HG03097 (cell line): Measurements from ENCODE around the gene COL6A5.
"Not testable (repeated sequence)": the region's sequence is repeated elsewhere in the genome, so short reads cannot be mapped to it uniquely, and the experiment has no call there.

ENCODE experiments used
- ATAC-seq: cut with Tn5 transposase; IDR thresholded peaks from one replicate; pipeline ENCODE4 v1.9.1; 2021; ENCODE audit not compliant: unreplicated experiment, low FRiP score

Gene COL6A5

GRCh38 chr3:130433306-130433705 lies 87.8 kb downstream of the COL6A5 start:
- no peak for ATAC-seq

- ATAC-seq: no peak
Observed at GRCh38 chr3:130442284-130442683, 96.8 kb downstream of the COL6A5 start.

DNA sequence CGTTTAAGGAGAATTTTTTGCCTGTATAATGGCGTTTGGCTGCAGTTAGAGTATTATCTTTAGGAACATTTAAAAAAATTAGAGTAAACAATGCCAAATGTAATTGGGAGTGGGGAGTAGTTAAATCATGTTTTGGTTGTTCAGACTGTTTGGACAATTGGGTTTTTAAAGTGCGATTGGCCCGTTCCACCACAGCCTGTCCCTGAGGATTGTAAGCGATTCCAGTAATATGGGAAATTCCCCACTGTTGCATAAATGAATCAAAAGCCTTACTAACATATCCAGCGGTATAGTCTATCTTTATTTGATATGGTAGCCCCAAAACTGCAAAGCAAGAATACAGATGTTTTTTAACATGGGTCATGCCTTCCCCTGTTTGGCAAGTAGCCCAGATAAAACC lies 101.4 kb downstream of the COL6A5 start:
- not testable (repeated sequence) for ATAC-seq

DNA sequence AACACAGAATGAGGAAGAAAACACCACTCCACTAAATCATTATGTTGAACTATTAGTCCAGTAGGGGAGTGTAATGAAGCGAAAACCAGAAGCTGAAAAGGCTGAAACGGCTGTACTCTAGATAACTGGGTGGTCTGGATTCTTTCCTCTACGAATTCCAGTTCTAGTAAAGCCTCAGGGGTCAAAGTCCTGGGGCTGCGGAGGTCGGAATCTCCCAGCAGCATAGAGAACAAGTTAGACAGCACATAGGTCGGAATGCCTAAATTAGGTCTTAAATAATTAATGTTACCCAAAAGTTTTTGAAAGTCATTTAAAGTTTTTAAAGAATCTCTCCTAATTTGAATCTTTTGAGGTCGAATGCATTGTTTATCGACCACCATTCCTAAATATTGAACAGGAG lies 102.7 kb downstream of the COL6A5 start:
- not testable (repeated sequence) for ATAC-seq

DNA sequence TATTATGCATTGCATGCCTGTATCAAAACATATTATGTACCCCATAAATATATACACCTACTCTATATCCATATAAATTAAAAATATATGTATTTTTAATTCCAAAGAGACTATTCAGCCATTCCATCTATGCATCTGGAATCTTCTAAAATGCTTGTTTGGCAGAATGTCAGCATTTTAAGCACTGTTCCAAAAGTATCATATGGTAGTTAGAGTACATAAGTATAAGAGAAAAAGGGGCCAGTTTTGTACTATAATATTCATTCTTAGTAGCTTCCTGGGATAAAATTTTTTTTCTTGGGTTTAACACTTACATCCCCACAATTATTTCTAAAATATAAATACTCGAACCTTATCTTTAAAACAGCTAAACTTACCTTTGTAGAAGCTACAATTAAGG lies 111.1 kb downstream of the COL6A5 start:
- no peak for ATAC-seq

GRCh38 chr3:130457671-130458070 lies 112.2 kb downstream of the COL6A5 start:
- ATAC-seq: no peak

- no peak for ATAC-seq
Observed at GRCh38 chr3:130459944-130460343, 114.5 kb downstream of the COL6A5 start.

DNA sequence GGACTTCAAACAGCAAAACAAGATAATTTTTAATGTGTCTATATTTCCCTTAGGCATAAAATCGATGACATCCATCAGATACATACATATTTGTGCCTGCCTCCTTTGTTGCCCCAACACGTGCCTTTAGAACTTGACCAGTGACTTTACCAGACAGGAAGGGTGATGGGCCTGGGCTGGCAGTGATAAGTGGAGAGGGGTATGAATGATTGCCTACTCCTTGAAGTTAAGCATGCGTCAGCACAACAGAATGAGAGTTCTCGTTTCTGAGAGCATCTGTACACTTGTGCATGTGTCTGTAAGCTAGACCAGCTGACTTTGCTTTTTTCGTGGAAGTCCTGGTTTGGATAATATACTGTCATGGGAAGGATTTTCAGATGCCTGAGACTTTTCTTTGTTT lies 116.6 kb downstream of the COL6A5 start:
- ATAC-seq: no peak

DNA sequence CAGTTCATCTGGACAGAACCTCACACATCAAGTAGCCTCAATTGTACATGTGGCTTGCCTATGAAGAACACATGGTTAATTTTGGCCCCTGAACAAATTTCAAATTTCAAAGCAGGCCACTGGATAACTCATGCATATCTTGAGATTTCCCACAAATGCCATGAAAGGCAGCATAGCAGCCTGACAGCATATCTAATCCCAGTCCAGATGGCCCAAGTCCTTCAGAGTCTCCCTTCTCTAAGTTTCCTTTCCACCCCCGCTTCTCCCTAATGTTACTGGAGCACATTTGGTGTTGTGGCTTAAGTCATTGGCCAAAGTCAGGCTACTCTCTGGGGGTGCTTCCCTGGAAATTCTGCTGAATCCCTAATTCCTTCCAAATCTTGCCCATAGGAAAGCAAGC lies 117.7 kb downstream of the COL6A5 start:
- ATAC-seq: no peak

- ATAC-seq: no peak
Observed at GRCh38 chr3:130465521-130465920, 120.0 kb downstream of the COL6A5 start.

GRCh38 chr3:130468311-130468710 lies 122.8 kb downstream of the COL6A5 start:
- no peak for ATAC-seq

DNA sequence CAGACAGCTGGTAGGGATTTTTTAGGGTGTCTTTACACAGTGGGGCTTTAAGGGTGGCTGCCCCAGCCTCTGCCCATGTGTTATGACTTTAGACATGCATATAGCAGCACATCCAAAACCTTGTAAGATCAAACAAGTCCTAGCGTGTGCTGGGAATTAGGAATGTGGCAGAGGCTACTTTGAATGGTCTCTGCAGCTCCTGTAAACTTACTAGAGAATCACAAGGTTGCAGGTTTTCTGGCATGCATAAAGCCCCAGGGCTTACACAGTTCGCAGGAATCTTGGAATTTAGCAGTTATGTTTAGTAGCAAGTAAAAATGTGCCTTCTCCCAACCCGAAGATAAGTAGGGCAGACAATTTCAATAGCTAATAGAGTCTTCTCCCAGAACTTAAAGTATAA lies 124.7 kb downstream of the COL6A5 start:
- no peak for ATAC-seq

DNA sequence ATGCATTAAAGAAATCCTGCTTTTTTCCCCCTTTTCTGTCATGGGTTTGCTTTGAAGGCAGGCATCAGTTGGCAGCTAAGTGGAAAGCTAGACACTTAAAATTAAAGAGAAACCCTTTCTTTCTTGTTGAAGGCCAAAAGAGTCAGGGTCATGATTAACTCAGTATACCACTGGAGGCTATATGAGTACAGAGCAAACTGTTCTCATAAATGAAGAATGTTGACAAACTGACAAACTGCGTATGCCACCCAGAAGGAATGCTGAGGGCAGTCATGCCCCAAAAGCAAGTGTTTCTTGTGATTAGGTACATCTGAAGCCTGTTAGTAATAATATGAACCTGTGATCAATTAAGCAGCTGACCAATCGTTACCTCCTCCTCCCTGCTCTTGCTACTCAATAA lies 127.9 kb downstream of the COL6A5 start:
- no peak for ATAC-seq

DNA sequence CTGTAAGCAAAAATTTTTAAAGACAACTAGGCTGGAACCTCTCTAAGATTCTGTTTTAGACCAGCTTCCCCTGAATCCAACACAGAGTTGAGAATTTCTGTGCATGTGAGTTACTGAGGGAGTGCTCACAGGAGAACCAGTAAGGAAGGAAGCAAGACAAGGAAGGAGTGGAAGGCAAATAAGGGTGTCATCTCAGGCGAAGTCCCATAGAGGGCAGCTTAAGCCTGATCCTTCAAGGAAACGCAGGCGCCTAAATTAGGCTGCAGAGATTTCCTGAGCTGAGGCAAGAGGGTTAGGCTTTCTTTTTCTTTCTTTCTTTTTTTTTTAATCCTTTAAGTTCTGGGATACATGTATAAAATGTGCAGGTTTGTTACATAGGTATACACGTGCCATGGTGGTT lies 135.3 kb downstream of the COL6A5 start:
- no peak for ATAC-seq

DNA sequence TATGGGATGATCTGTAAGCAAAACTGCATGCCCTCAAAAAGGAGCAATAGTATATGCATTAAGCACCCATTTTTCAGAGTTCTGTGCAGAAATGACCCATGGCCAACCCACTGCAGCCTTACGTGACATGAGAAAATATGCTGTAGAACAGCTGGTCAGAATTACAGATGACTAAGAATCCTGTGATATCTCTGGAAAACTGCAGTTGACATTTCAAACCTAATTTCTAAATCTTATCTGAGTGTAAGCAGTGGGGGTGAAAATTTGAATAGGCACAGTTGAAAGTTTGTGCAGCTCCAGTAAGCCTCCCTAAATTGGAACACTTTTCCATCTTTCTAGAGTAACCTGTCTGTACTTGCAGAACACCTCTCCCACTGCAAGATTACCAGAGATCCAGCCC lies 142.8 kb downstream of the COL6A5 start:
- ATAC-seq: no peak

DNA sequence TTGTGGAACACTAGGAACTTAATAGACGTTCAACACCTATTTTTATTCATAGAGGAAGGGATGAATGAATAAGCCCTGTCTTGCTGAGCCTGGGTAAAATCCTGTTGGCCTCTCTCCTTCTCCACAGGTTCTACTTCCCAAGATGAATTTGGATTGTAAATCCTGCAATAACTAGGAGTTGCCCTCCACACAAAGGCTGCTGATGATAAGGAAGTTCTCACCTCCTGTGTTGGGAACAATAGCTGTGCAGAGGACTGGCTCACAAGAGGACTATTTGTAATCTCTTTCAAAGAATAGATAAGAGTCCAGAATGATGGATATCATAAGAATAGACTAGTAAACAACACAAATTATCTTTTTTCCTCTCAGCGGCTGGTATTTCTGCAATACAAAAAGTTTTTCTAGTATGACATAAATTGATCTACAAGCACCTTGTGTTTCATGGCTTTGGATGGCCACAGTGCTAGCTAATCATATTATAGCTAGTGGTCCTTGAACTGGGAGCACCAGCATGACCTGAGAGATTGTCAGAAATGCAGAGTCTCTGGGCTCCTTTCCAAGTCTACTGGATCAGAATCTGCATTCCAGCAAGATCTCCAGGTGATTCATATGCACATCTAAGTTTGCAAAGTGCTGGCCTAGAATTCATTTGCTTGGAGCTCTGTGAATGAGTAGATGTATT lies 143.4 kb downstream of the COL6A5 start:
- ATAC-seq: no peak

- no peak for ATAC-seq
Observed at GRCh38 chr3:130490241-130490640, 144.8 kb downstream of the COL6A5 start.

DNA sequence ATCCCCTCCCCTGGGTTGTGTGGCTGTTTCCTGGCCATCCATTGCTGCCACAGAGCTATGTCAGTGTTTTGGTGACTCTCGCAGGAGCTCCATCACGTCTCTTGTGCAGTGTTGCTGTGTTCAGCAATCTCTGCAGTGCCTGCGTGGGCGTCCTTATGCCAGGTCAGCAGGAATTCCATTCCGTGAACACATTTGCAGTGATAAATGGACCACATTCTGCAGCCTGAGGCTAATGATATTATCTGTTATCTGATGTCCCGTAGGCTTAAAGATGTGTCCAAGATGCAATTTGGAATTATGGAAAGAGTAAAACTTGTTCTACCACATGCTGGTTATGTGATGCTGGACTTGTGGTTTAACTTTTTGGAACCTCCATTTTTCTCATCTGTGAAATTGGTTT lies 146.0 kb downstream of the COL6A5 start:
- no peak for ATAC-seq

DNA sequence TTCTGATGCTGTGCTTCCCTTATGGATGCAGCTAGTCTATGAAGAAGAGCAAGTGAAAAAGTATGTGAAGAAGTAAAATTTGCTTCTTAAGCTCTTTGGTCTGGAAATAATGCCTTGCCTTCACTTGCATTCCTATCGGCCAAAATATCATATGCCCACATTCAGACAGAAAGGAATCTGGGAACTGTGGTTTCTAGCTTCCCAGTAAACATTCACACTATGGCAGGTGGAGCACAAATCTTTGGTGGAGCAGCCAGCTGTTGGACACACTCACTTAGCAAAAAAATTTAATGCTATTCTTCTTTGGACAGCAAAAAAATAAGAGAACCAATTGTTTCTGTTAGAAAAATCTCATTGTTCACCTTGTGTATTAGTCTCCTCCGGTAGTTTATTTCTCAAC lies 159.2 kb downstream of the COL6A5 start:
- no peak for ATAC-seq

GRCh38 chr3:130506031-130506430 lies 160.6 kb downstream of the COL6A5 start:
- ATAC-seq: no peak

DNA sequence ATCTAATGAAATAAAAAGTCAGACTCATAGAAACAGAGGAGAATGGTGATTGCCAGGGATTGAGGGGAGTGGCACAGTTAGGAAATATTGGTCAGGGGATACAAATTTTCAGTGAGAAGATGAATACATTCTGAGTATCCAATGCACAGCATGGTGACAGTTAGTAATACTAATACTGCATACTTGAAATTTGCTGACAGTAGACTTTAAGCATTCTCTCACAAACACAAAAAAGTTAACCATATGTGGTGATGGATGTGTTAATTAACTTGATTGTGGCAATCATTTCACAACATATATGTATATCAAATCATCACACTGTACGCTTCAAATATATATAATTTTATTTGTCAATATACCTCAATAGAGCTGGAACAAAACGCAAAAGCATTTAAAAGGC lies 162.3 kb downstream of the COL6A5 start:
- no peak for ATAC-seq

- ATAC-seq: no peak
Observed at GRCh38 chr3:130509008-130509407, 163.5 kb downstream of the COL6A5 start.

- ATAC-seq: no peak
Observed at GRCh38 chr3:130514681-130515080, 169.2 kb downstream of the COL6A5 start.
